Suprapubic skin (tissue), 3 donors: ENCODE results near the gene JADE3.

Experiments
- CTCF ChIP-seq, 2 donors: fragments of 200-600 bp in 1 of 2; fragments of 450-650 bp in 1 of 2; sonication (generic) in 1 of 2; IDR thresholded peaks; one replicate each; pipeline ENCODE4 v1.5.1; 2016 to 2019; ENCODE audit warnings: antibody characterized with exemption in 2 of 2, mild to moderate bottlenecking in 1 of 2, moderate library complexity in 1 of 2
- EP300 ChIP-seq: sonication (generic); formaldehyde crosslinking; IDR thresholded peaks from one replicate; pipeline ENCODE4 v1.6.1; 2017; ENCODE audit warnings: antibody characterized with exemption

- TF ChIP-seq CTCF (IDR thresholded peaks at IDR 0.05) (no peak), EP300 (no peak)
Observed at GRCh38 chrX:47012131-47012530, 99.9 kb downstream of the JADE3 start.
